ENCODE measurements around the gene CAPZA1.

Gene CAPZA1

GRCh38 chr1:112703706-112704105 is 84.1 kb downstream of the CAPZA1 start:
- Histone ChIP-seq H3K36me3 (replicated peaks) (peaks cover 46% of the 10 kb centered on the region), H3K4me1 (peaks cover 31% of the 10 kb centered on the region), H3K9me3 (no peaks in the 10 kb centered on the region), H3K27me3 (ENCODE audit: low read depth) (no peaks in the 10 kb centered on the region), H3K4me3 (no peak overlapping the region)
- DNase-seq (ENCODE audit: low spot score in 2 of 2): no peak
- in situ Hi-C loops (cut with MboI; ENCODE audit: low sequenced_read_pairs): no loop called here

- Histone ChIP-seq H3K27me3 (ENCODE audit: low read depth) (no peaks in the 10 kb centered on the region), H3K36me3 (replicated peaks) (peaks cover 39% of the 10 kb centered on the region), H3K9me3 (no peaks in the 10 kb centered on the region), H3K4me1 (peaks cover 31% of the 10 kb centered on the region), H3K4me3 (peak overlapping the region; percentile 88)
- in situ Hi-C loops (cut with MboI; ENCODE audit: low sequenced_read_pairs): no loop called here
- DNase-seq (ENCODE audit: low spot score in 2 of 2): no peak
Observed at GRCh38 chr1:112704391-112704933, 84.8 kb downstream of the CAPZA1 start.

GRCh38 chr1:112704934-112705627 is 85.4 kb downstream of the CAPZA1 start:
- H3K4me1 ChIP-seq: peaks cover 31% of the 10 kb centered on the region
- no peaks in the 10 kb centered on the region for H3K9me3 ChIP-seq
- H3K4me3 ChIP-seq: peak overlapping the region; percentile 88
- DNase-seq (ENCODE audit: low spot score in 2 of 2): peak; percentile 94 to 95
- in situ Hi-C loops (cut with MboI; ENCODE audit: low sequenced_read_pairs): loop anchor here (5.0 kb wide), 2 partner anchors 88 to 313 kb away; partner anchors contain the start of genes CAPZA1 and ST7L
- H3K27me3 ChIP-seq (ENCODE audit: low read depth): no peaks in the 10 kb centered on the region
- peaks cover 33% of the 10 kb centered on the region for H3K36me3 ChIP-seq (replicated peaks)

- in situ Hi-C loops (cut with MboI; ENCODE audit: low sequenced_read_pairs): loop anchor here (5.0 kb wide), 2 partner anchors 89 to 314 kb away; partner anchors contain the start of genes CAPZA1 and ST7L
- Histone ChIP-seq H3K36me3 (replicated peaks) (peaks cover 17% of the 10 kb centered on the region), H3K27me3 (ENCODE audit: low read depth) (no peaks in the 10 kb centered on the region), H3K4me3 (peak within 1 kb of the TSS; percentile 88), H3K4me1 (peaks cover 19% of the 10 kb centered on the region), H3K9me3 (no peaks in the 10 kb centered on the region)
- peak; percentile 68 to 83 for DNase-seq (ENCODE audit: low spot score in 2 of 2)
Observed at GRCh38 chr1:112706505-112707220, 87.0 kb downstream of the CAPZA1 start, which contains the start of gene RHOC. RHOC (minus strand) TSS chr1:112707127; CDS start chr1:112703799, 3,328 bp downstream.

- DNase-seq (ENCODE audit: low spot score in 2 of 2): peak; percentile 88 to 95
- peaks cover 9% of the 10 kb centered on the region for H3K36me3 ChIP-seq (replicated peaks)
- in situ Hi-C loops (cut with MboI; ENCODE audit: low sequenced_read_pairs): loop anchor here (5.0 kb wide), 2 partner anchors 90 to 315 kb away; partner anchors contain the start of genes CAPZA1 and ST7L
- H3K27me3 ChIP-seq (ENCODE audit: low read depth): no peaks in the 10 kb centered on the region
- H3K9me3 ChIP-seq: no peaks in the 10 kb centered on the region
- H3K4me3 ChIP-seq: peak overlapping the region; percentile 88
- peaks cover 19% of the 10 kb centered on the region for H3K4me1 ChIP-seq
Observed at GRCh38 chr1:112707221-112708001, 87.8 kb downstream of the CAPZA1 start.

- DNase-seq (ENCODE audit: low spot score in 2 of 2): no peak
- in situ Hi-C loops (cut with MboI; ENCODE audit: low sequenced_read_pairs): loop anchor here (5.0 kb wide), 2 partner anchors 91 to 316 kb away; partner anchors contain the start of genes CAPZA1 and ST7L
- no peak overlapping the region for H3K4me3 ChIP-seq
- H3K27me3 ChIP-seq (ENCODE audit: low read depth): no peaks in the 10 kb centered on the region
- H3K9me3 ChIP-seq: no peaks in the 10 kb centered on the region
- H3K36me3 ChIP-seq (replicated peaks): peaks cover 3% of the 10 kb centered on the region
- H3K4me1 ChIP-seq: peaks cover 19% of the 10 kb centered on the region
Observed at GRCh38 chr1:112708002-112708448, 88.4 kb downstream of the CAPZA1 start.

- in situ Hi-C loops (cut with MboI; ENCODE audit: low sequenced_read_pairs): loop anchor here (5.0 kb wide), 2 partner anchors 91 to 316 kb away; partner anchors contain the start of genes CAPZA1 and ST7L
Observed at GRCh38 chr1:112708489-112708888, 88.9 kb downstream of the CAPZA1 start.

GRCh38 chr1:112710159-112710558 is 90.5 kb downstream of the CAPZA1 start:
- no peak for DNase-seq (ENCODE audit: low spot score in 2 of 2)
- H3K4me3 ChIP-seq: no peak overlapping the region
- peaks cover 15% of the 10 kb centered on the region for H3K4me1 ChIP-seq
- H3K9me3 ChIP-seq: no peaks in the 10 kb centered on the region
- H3K36me3 ChIP-seq (replicated peaks): no peaks in the 10 kb centered on the region
- peaks cover 11% of the 10 kb centered on the region for H3K27me3 ChIP-seq (ENCODE audit: low read depth)
- in situ Hi-C loops (cut with MboI; ENCODE audit: low sequenced_read_pairs): loop anchor here (10.0 kb wide), 2 partner anchors 335 to 365 kb away; partner anchors contain the start of gene LRIG2

More at GRCh38 chr1:112708489-112708888, 88.9 kb downstream of the CAPZA1 start:
- Histone ChIP-seq H3K4me1 (peaks cover 19% of the 10 kb centered on the region), H3K36me3 (replicated peaks) (no peaks in the 10 kb centered on the region; the same call in 1 of the 2 replicates), H3K9me3 (no peaks in the 10 kb centered on the region), H3K27me3 (ENCODE audit: low read depth) (no peaks in the 10 kb centered on the region), H3K4me3 (no peak overlapping the region)
- DNase-seq (ENCODE audit: low spot score in 2 of 2): no peak

- H3K4me1 ChIP-seq: peaks cover 11% of the 10 kb centered on the region
- peaks cover 11% of the 10 kb centered on the region for H3K27me3 ChIP-seq (ENCODE audit: low read depth)
- no peak overlapping the region for H3K4me3 ChIP-seq
- H3K36me3 ChIP-seq (replicated peaks): no peaks in the 10 kb centered on the region
- in situ Hi-C loops (cut with MboI; ENCODE audit: low sequenced_read_pairs): loop anchor here (10.0 kb wide), 2 partner anchors 334 to 364 kb away; partner anchors contain the start of gene LRIG2
- DNase-seq (ENCODE audit: low spot score in 2 of 2): no peak
- no peaks in the 10 kb centered on the region for H3K9me3 ChIP-seq
Observed at GRCh38 chr1:112710586-112710985, 91.0 kb downstream of the CAPZA1 start.

- no peak for DNase-seq (ENCODE audit: low spot score in 2 of 2)
- in situ Hi-C loops (cut with MboI; ENCODE audit: low sequenced_read_pairs): loop anchor here (10.0 kb wide), 2 partner anchors 334 to 364 kb away; partner anchors contain the start of gene LRIG2
- H3K4me3 ChIP-seq: no peak overlapping the region
- no peaks in the 10 kb centered on the region for H3K36me3 ChIP-seq (replicated peaks)
- peaks cover 11% of the 10 kb centered on the region for H3K27me3 ChIP-seq (ENCODE audit: low read depth)
- H3K4me1 ChIP-seq: peaks cover 6% of the 10 kb centered on the region
- H3K9me3 ChIP-seq: no peaks in the 10 kb centered on the region
Observed at GRCh38 chr1:112711041-112711440, 91.4 kb downstream of the CAPZA1 start.

GRCh38 chr1:112711670-112712069 is 92.0 kb downstream of the CAPZA1 start:
- H3K4me3 ChIP-seq: no peak overlapping the region
- H3K9me3 ChIP-seq: no peaks in the 10 kb centered on the region
- peaks cover 6% of the 10 kb centered on the region for H3K4me1 ChIP-seq
- no peak for DNase-seq (ENCODE audit: low spot score in 2 of 2)
- no peaks in the 10 kb centered on the region for H3K36me3 ChIP-seq (replicated peaks)
- H3K27me3 ChIP-seq (ENCODE audit: low read depth): peaks cover 11% of the 10 kb centered on the region
- in situ Hi-C loops (cut with MboI; ENCODE audit: low sequenced_read_pairs): loop anchor here (10.0 kb wide), 2 partner anchors 333 to 363 kb away; partner anchors contain the start of gene LRIG2

GRCh38 chr1:112712191-112712590 is 92.6 kb downstream of the CAPZA1 start:
- Histone ChIP-seq H3K4me3 (no peak overlapping the region), H3K36me3 (replicated peaks) (no peaks in the 10 kb centered on the region), H3K9me3 (no peaks in the 10 kb centered on the region), H3K27me3 (ENCODE audit: low read depth) (peaks cover 14% of the 10 kb centered on the region), H3K4me1 (peaks cover 6% of the 10 kb centered on the region)
- in situ Hi-C loops (cut with MboI; ENCODE audit: low sequenced_read_pairs): loop anchor here (10.0 kb wide), 2 partner anchors 333 to 363 kb away; partner anchors contain the start of gene LRIG2
- no peak for DNase-seq (ENCODE audit: low spot score in 2 of 2)
